NCI-H2081 treated with DMSO at 0.1 percent for 48 hours (cell line): ENCODE results near the gene ARSA.

Experiments used
- DNase-seq: peaks from one replicate; lab custom pipeline; 2025; lab: John Stamatoyannopoulos, UW

The ARSA gene

DNA sequence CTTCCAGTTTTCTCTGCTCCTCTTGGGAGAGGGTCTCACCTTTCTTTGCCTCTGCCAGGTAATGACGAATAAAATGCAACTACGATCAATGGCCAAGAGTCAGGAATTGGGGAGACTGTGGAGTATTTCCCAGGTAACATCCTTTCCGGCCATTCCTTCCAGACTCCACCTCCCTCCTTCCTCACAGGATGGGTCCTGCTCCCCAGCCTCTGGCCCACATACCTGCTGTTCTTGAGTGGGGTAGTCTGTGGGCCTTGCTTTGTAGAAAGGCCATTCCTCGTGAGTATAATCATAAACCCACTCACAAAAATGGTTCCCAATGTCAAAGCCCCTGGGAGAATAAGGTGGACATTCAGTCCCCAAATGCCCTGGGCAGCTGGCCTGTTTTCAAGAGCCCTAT, 48.2 kb downstream of the ARSA start:
- DNase-seq, result no peak

DNA sequence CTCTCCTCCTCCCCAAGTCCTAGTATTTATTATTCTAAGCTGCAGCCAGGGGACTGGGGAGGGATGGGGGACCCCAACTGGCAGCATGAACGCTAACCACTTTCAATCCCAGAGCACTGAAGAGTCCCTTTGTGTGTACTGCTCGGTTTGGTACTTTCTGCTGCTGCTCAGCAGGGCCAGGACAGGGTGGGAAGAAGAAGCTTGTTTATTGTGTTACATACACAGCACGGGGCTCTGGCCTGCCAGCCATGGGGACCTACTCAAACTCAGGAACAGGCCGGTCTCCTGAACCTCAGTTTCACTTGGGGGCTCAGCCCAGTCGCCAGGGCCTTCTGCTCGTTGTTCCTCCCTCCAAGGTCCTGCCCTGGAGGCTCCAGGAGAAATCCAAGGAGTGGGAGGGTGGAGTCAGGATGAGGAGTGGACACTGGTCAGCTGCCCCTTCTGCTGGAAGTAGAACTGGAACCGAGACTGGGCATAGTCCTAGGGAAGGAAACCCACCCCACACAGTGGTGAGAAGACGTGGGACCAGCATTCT, 49.1 kb downstream of the ARSA start:
- no peak for DNase-seq

DNA sequence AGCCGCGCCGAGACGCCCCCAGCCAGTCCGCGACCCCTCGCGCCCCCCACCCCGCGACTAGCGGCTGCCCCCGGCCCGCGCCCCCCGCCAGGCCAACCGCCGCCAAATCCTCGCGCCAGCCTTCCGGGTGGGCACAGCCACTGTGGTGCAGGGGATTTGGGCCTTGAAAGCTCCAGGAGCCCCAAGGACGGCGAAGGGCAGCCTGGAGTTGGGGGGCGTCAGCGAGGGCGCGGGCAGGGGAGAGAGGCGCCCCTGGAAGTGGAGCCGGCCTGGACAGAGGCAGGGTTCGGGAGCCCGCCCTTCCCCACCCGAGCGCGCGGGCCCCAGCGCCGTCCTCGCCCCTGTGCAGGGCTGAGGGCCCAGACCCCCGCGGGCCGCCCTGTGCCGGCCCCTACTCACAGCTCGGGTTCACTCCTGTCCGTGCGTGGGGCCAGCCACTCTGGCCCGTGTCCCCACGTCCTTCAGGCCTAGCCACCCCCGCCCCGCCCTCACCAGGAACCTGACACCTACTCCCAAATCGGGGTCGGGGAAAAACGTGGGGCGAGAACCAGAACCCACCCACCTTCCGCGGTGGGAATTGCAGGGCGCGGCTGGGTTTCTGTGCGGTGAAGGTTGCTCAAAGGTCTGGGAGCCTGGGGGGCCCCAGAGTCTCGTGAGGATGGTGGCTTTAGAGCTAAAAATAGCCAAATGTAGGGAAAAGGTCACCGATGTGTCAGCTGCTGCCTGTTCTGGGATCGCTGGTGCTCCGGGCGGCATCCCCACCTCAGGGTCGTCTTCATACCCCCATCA, 49.8 kb downstream of the ARSA start, which contains the start of gene CPT1B:
Gene CPT1B (minus strand): TSS at position 441 of the 789 bp plus-strand sequence. CDS start 512 bp downstream, outside the sequence.
- no peak for DNase-seq

DNA sequence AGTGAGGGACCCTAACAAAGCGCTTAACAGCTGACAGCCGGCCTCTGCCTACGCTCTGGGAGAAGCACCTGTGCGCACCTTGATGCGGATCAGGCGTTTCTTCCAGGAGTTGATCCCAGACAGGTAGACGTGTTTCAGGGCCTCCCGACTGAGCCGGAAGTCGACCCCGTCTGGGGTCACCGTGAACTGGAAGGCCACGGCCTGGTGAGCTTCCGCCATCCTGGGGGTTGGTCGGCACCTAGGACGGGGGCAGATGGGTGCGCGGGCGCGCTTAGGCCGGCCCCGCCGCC, 50.3 kb downstream of the ARSA start:
- no peak for DNase-seq

DNA sequence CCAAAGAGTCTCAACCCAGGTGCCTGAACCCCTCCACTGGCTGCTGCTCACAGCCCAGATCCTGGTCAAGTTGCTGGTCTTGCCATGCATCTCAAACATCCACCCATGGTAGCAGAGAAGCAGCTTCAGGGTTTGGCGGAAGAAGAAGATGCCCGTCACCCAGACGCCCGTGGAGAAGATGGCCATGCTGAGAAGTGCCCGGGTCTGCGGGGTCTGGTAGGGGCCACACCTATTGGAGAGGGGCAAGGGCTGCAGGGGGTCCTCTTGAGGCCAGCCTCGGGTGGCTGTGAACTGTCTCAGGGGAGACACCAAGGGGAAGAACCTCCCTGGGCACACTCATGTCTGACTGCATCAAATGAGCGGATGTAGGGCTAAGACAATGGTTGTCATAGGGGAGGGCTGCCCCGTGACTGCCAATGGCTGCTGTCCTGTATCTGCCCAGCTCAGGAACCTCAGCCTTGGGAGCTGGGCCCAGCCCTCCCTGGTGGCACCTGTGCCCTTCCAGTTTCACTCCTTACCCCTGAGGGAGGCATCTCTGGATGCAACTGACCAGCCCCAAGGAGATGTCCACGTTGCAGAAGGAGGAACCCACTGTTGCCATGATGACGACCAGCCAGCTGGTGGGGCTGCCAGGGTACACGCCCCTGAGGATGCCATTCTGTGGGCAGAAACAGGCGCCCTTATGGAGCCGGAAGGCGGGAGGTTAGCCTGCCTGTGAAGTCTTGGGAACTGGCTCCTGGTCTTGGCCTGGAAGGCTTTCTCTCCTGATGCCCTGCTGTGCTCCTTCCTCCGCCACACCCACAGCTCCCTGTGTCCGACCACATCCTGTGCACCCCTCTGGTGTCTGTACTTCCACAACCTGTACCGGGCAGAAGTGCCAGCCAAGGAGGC, 50.9 kb downstream of the ARSA start:
- no peak for DNase-seq

GRCh38 chr22:50576070-50576469, 51.9 kb downstream of the ARSA start:
- DNase-seq, result no peak

GRCh38 chr22:50575426-50575941, 52.5 kb downstream of the ARSA start:
- DNase-seq, result no peak
